Left lung (tissue), 10 donors: ENCODE measurements around the gene GFER. TPM values are rescaled to one million over a fixed set of nuclear protein-coding genes. Genes with fewer than 3 reads are reported as not detected.
A peak's percentile ranks its signal among the peaks of the same experiment; 100 is the strongest.

Experiments
- ATAC-seq: fragments of 200-7000 bp; cut with Tn5 transposase; one replicate; pipeline ENCODE4 v1.9.1; 2020; ENCODE audit warnings: moderate library complexity
- DNase-seq, 4 donors: peaks; one replicate each; pipeline ENCODE4 v3.0.0-alpha.2; 2013 to 2020
- H3K27ac ChIP-seq, 2 donors: fragments of 200-600 bp; sonication (generic) in 1 of 2; one replicate each; pipeline versions ENCODE4 v1.5.0 to v1.8.0; 2020 to 2021
- H3K27me3 ChIP-seq, 2 donors: fragments of 200-600 bp; sonication (generic) in 1 of 2; one replicate each; pipeline versions ENCODE4 v1.5.0 to v1.8.0; 2020 to 2021
- H3K36me3 ChIP-seq, 2 donors: fragments of 200-600 bp; sonication (generic) in 1 of 2; one replicate each; pipeline versions ENCODE4 v1.5.0 to v1.8.0; 2020 to 2021
- H3K4me1 ChIP-seq, 2 donors: fragments of 200-600 bp; one replicate each; pipeline ENCODE4 v1.8.0; 2021
- H3K4me3 ChIP-seq, 2 donors: fragments of 200-600 bp; sonication (generic) in 1 of 2; one replicate each; pipeline versions ENCODE4 v1.5.0 to v1.8.0; 2020 to 2021; ENCODE audit warnings: mild to moderate bottlenecking in 1 of 2
- H3K9me3 ChIP-seq, 2 donors: fragments of 200-600 bp; sonication (generic) in 1 of 2; one replicate each; pipeline versions ENCODE4 v1.5.0 to v1.8.0; 2020 to 2021
- CTCF ChIP-seq, 2 donors: fragments of 200-600 bp; sonication (generic) in 1 of 2; IDR thresholded peaks; one replicate each; pipeline versions ENCODE4 v1.5.0 to v1.8.0; 2021; ENCODE audit warnings: antibody characterized with exemption in 2 of 2
- intact Hi-C, 2 donors: fragments of 100-400 bp; cut with DNase I; formaldehyde crosslinking; loops; one replicate each; pipeline versions ENCODE4 v1.11.2 to v1.14.2; 2022
- polyA plus RNA-seq, 6 donors: library from polyadenylated mRNA; unstranded; fragments of 120-200 nt; gene quantifications; one replicate each; pipeline ENCODE4 v1.2.1, GENCODE V29; 2013; ENCODE audit not compliant: insufficient read length in 6 of 6
- total RNA-seq, 2 donors: library from RNA; stranded (reverse); fragmentation: NEBNext Ultra II Directional; extraction: Animal tissue kit (Norgen Biotek cat#: 25700); gene quantifications; one replicate each; pipeline ENCODE4 v1.2.1, GENCODE V29; 2021
- donor health status: DM: no; HTN: yes; CAD: no.
- donor health status: DM: no; HTN: no; CAD: no.

GFER gene
- total and polyA plus RNA-seq, 8 donors: 15.7 to 26.1 (median 20.0) TPM

- peaks cover 29 to 58% of the 10 kb centered on the region in 2 donors for H3K27me3 ChIP-seq
- intact Hi-C loops: no loop called here
- peaks cover 19 to 39% of the 10 kb centered on the region in 2 donors for H3K4me1 ChIP-seq
- no peak for ATAC-seq
- H3K9me3 ChIP-seq: no peaks in the 10 kb centered on the region
- H3K4me3 ChIP-seq: no peak overlapping the region
- no peak overlapping the region for H3K27ac ChIP-seq
- TF ChIP-seq CTCF (IDR thresholded peaks at IDR 0.05): no peak
- peaks cover 0 to 24% of the 10 kb centered on the region in 2 donors for H3K36me3 ChIP-seq
- no peak for DNase-seq
Measured at GRCh38 chr16:1985466-1986150, 1.6 kb downstream of the GFER start.

- peaks cover 0 to 24% of the 10 kb centered on the region in 2 donors for H3K36me3 ChIP-seq
- H3K9me3 ChIP-seq: no peaks in the 10 kb centered on the region
- TF ChIP-seq CTCF (IDR thresholded peaks at IDR 0.05): no peak
- no peak overlapping the region for H3K27ac ChIP-seq
- no peak overlapping the region for H3K4me3 ChIP-seq
- H3K27me3 ChIP-seq: peaks cover 29 to 56% of the 10 kb centered on the region in 2 donors
- H3K4me1 ChIP-seq: peaks cover 33 to 53% of the 10 kb centered on the region in 2 donors
- DNase-seq: no peak
- ATAC-seq: no peak
- intact Hi-C loops: no loop called here
Measured at GRCh38 chr16:1987198-1987597, 3.2 kb downstream of the GFER start.

- intact Hi-C loops: no loop called here
- Histone ChIP-seq H3K36me3 (peaks cover 0 to 24% of the 10 kb centered on the region in 2 donors), H3K27me3 (peaks cover 29 to 41% of the 10 kb centered on the region in 2 donors), H3K27ac (no peak within 1 kb of the TSS), H3K4me3 (peak within 1 kb of the TSS in 1 of 2 donors; percentile 16), H3K4me1 (peaks cover 28 to 52% of the 10 kb centered on the region in 2 donors), H3K9me3 (peaks cover 0 to 5% of the 10 kb centered on the region in 2 donors)
- TF ChIP-seq CTCF (IDR thresholded peaks at IDR 0.05): no peak
- ATAC-seq (no peak), DNase-seq (peak in 1 of 4 donors; percentile 80)
Measured at GRCh38 chr16:1989209-1990100, 5.5 kb downstream of the GFER start, which contains the start of gene SYNGR3. Gene SYNGR3 (plus strand): TSS chr16:1989970. CDS start chr16:1990103, 133 bp downstream.

- H3K4me1 ChIP-seq: peaks cover 23 to 46% of the 10 kb centered on the region in 2 donors
- DNase-seq (no peak), ATAC-seq (no peak)
- peaks cover 0 to 5% of the 10 kb centered on the region in 2 donors for H3K9me3 ChIP-seq
- TF ChIP-seq CTCF (IDR thresholded peaks at IDR 0.05): no peak
- peaks cover 29 to 41% of the 10 kb centered on the region in 2 donors for H3K27me3 ChIP-seq
- intact Hi-C loops: no loop called here
- peak overlapping the region in 1 of 2 donors; percentile 16 for H3K4me3 ChIP-seq
- no peak overlapping the region for H3K27ac ChIP-seq
- peaks cover 0 to 24% of the 10 kb centered on the region in 2 donors for H3K36me3 ChIP-seq
Measured at GRCh38 chr16:1990101-1990350, 6.0 kb downstream of the GFER start.
